GM12865 (cell line): ENCODE results near the gene FAM20B.

Source experiments
- DNase-seq: peaks from one replicate; pipeline ENCODE4 v3.0.0; 2010; ENCODE audit warnings: low read depth
- H3K4me3 ChIP-seq: 2 replicates; pipeline ENCODE4 v1.5.1; 2011; ENCODE audit warnings: mild to moderate bottlenecking, low read depth, low read length, control low read depth
- CTCF ChIP-seq: IDR thresholded peaks from 2 replicates; pipeline ENCODE4 v1.5.1; 2011; ENCODE audit warnings: low read length, control low read depth, low read depth, inconsistent platforms; ENCODE audit not compliant: insufficient read depth; ENCODE audit errors: missing control alignments

The FAM20B gene

GRCh38 chr1:179042700-179043099 is 17.0 kb downstream of the FAM20B start:
- DNase-seq, result no peak
- no peak overlapping the region for H3K4me3 ChIP-seq
- TF ChIP-seq CTCF, result no peak

GRCh38 chr1:179043266-179043665 is 17.6 kb downstream of the FAM20B start:
- H3K4me3 ChIP-seq, result no peak overlapping the region
- no peak for DNase-seq
- no peak for TF ChIP-seq CTCF

- no peak overlapping the region for H3K4me3 ChIP-seq
- DNase-seq, result no peak
- TF ChIP-seq CTCF, result no peak
These were observed 18.2 kb downstream of the FAM20B start for GRCh38 chr1:179043907-179044306.

- no peak for DNase-seq
- TF ChIP-seq CTCF, result no peak
- no peak overlapping the region for H3K4me3 ChIP-seq
These were observed 21.3 kb downstream of the FAM20B start for GRCh38 chr1:179046808-179047635.

GRCh38 chr1:179047636-179047997 is 21.9 kb downstream of the FAM20B start:
- no peak for DNase-seq
- TF ChIP-seq CTCF, result no peak
- no peak overlapping the region for H3K4me3 ChIP-seq

- TF ChIP-seq CTCF, result no peak
- DNase-seq, result no peak
- no peak overlapping the region for H3K4me3 ChIP-seq
These were observed 22.8 kb downstream of the FAM20B start for GRCh38 chr1:179048339-179049124.

GRCh38 chr1:179052776-179053175 is 27.1 kb downstream of the FAM20B start:
- no peak for DNase-seq
- TF ChIP-seq CTCF, result no peak
- H3K4me3 ChIP-seq, result no peak overlapping the region
